ENCODE data around the gene MGAT5. TPM values are rescaled to one million over a fixed set of nuclear protein-coding genes. Genes with fewer than 3 reads are reported as not detected.

The MGAT5 gene
- total RNA-seq, 4 donors from 2014 or later, result 16.3 to 37.8 (median 32.5) TPM

DNA sequence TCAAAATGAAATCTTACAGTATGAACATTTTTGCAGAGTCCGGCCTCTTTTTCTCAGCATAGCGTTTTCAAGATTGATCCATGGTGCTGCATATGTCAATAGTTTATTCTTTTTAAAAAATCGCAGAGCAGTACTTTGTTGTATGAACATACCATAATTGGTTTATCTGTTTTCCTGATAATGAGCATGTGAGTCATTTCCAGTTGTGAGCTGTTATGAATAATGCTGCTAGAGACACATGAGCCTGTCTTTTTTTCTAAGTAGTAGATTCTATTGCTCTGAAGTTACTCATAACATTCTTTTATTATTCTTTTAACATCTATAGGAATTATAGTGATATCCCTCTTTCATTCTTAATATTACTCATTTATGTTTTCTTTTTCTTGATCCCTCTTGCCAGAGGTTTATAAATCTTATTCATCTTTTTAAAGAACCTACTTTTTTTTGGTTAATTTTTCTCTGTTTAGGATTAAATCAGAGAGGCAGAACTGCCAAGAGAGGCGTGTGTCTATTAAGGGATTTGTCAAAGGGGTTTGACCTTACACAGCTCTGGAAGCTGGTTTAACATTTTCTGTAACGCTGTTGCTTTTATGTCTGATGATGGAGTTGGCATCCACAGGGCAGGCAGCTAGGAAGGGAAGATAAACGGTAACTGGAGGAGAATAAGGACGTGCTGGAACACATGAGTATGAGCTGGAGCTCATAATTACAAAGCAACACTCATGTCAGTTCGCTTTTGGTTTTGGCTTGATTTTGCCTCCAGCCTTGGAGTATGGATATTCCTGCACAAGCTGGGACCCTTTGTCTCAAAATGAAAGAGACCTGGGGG lies 47.4 kb downstream of the MGAT5 start:
- intact Hi-C loops (cut with DNase I; ENCODE audit: low total_unique reads), result no loop called here
- no peak for TF ChIP-seq POLR2A (IDR thresholded peaks at IDR 0.05)
- TF ChIP-seq, protein P1, sequence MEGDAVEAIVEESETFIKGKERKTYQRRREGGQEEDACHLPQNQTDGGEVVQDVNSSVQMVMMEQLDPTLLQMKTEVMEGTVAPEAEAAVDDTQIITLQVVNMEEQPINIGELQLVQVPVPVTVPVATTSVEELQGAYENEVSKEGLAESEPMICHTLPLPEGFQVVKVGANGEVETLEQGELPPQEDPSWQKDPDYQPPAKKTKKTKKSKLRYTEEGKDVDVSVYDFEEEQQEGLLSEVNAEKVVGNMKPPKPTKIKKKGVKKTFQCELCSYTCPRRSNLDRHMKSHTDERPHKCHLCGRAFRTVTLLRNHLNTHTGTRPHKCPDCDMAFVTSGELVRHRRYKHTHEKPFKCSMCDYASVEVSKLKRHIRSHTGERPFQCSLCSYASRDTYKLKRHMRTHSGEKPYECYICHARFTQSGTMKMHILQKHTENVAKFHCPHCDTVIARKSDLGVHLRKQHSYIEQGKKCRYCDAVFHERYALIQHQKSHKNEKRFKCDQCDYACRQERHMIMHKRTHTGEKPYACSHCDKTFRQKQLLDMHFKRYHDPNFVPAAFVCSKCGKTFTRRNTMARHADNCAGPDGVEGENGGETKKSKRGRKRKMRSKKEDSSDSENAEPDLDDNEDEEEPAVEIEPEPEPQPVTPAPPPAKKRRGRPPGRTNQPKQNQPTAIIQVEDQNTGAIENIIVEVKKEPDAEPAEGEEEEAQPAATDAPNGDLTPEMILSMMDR (IDR thresholded peaks at IDR 0.05), result no peak
- WGBS, 2 donors, result 31 to 33% methylated on average over 8 of the region's 8 CpGs
- H3K4me3 ChIP-seq (ENCODE audit: low read depth, poor library complexity, severe bottlenecking), result no peak overlapping the region
- DNase-seq (ENCODE audit: low spot score in 2 of 2), result no peak

DNA sequence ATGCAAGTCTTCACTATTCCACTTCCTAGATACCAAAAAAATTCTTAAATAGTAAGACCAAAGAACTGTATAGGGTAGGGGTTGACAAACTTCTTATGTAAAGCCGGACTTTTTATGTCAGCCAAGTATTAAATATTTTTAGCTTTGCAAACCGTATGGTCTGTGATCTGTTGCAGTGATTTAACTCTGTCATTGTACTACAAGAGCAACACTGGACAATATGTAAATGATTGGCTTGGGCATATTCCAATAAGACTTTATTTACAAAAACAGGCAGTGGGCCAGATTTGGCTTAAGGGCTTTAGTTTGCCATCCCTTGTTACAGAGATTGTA lies 48.0 kb downstream of the MGAT5 start:
- TF ChIP-seq POLR2A (IDR thresholded peaks at IDR 0.05), result no peak
- TF ChIP-seq, protein P1 (IDR thresholded peaks at IDR 0.05), result no peak
- intact Hi-C loops (cut with DNase I; ENCODE audit: low total_unique reads), result no loop called here
- no peak for DNase-seq (ENCODE audit: low spot score in 2 of 2)
- 30 to 32% methylated on average over 2 of the region's 2 CpGs for WGBS, 2 donors
- H3K4me3 ChIP-seq (ENCODE audit: low read depth, poor library complexity, severe bottlenecking), result no peak overlapping the region

DNA sequence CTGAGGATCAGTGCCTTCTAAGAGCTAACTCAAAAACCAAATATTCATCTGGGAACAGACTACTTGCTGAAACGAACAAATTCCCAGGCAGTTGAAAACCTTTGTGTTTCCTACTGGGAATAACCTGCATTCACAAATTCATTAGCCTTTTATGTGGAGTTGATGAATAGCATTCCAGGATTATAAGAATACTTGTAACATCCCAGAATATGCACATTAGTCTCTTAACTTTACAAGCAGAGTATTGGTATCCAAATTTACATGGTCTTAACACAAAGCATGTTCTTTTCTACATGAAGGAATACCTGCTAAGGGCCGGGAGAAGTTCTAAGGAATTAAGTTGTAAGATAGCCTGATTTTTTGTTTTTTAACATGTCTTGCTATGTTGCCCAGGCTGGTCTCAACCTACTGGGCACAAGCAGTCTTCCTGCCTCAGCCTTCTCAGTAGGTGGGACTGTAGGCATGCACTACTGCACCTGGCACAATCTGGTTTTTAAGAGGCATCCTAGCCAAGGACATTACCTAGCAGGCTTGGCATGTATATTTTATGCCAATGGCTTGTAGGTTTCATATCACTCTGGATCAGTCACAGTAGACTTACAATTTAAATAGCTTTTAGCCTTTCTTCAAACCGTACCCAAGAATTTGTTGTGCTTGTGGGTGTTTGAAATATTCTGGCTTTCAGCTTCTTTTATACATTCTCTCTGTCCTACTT lies 50.7 kb downstream of the MGAT5 start:
- H3K4me3 ChIP-seq (ENCODE audit: low read depth, poor library complexity, severe bottlenecking), result no peak overlapping the region
- intact Hi-C loops (cut with DNase I; ENCODE audit: low total_unique reads), result no loop called here
- no peak for DNase-seq (ENCODE audit: low spot score in 2 of 2)
- no peak for TF ChIP-seq POLR2A (IDR thresholded peaks at IDR 0.05)
- TF ChIP-seq, protein P1 (IDR thresholded peaks at IDR 0.05), result no peak
- 42 to 50% methylated on average over 3 of the region's 3 CpGs for WGBS, 2 donors

DNA sequence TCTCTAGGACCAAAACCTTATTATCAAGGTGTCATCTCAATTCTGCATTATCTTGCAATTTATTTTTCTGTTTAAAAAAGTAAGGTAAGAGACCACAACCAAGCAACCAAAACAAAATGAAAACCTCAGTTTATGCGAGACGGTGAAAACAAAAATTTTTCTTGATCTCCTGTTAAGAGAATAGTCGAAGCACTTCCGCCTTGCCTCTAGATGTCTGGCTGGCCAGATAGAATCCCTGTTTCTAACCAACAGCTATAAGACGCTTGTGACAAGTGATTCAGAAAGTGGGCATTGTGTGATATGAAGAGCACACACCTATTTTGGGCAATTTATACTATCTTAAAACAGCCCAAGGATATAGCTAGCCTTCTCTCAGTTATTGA lies 51.2 kb downstream of the MGAT5 start:
- intact Hi-C loops (cut with DNase I; ENCODE audit: low total_unique reads), result no loop called here
- H3K4me3 ChIP-seq (ENCODE audit: low read depth, poor library complexity, severe bottlenecking), result no peak overlapping the region
- 79 to 80% methylated on average over 5 of the region's 5 CpGs for WGBS, 2 donors
- no peak for TF ChIP-seq POLR2A (IDR thresholded peaks at IDR 0.05)
- TF ChIP-seq, protein P1 (IDR thresholded peaks at IDR 0.05), result no peak
- no peak for DNase-seq (ENCODE audit: low spot score in 2 of 2)

DNA sequence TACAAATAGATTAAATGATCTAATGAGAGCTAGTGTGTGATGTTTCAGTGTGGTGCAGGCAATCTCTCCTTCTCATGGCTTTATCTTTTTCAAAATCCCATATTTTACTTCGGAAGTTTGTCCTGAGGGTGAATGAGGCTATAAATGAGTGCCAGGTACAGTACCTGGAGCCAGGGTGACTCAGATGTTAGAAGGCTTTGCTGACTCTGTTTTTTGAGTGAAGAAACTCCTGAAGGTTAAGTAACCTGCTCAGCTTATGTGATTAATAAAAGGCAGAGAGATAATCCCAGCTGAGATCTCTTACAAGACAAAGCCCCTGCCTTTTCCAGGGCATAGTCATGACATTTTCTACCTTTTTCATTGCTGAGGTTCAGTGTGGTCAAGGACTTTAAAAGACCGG lies 52.6 kb downstream of the MGAT5 start:
- TF ChIP-seq POLR2A (IDR thresholded peaks at IDR 0.05), result no peak
- TF ChIP-seq, protein P1 (IDR thresholded peaks at IDR 0.05), result no peak
- H3K4me3 ChIP-seq (ENCODE audit: low read depth, poor library complexity, severe bottlenecking), result no peak overlapping the region
- no peak for DNase-seq (ENCODE audit: low spot score in 2 of 2)
- intact Hi-C loops (cut with DNase I; ENCODE audit: low total_unique reads), result no loop called here
- WGBS, 2 donors, result 58 to 64% methylated on average over 2 of the region's 2 CpGs
